Nasal cavity respiratory epithelium epithelial cell of viscerocranial mucosa (primary cell): ENCODE data around the gene OGDH. TPM values are rescaled to one million over a fixed set of nuclear protein-coding genes. Genes with fewer than 3 reads are reported as not detected.

Source experiments
- total RNA-seq: library from RNA; depleted of rRNA; stranded (reverse); fragments of >200 nt; gene quantifications from 2 replicates; pipeline ENCODE4 v1.2.3, GENCODE V29; 2014

The OGDH gene
- total RNA-seq = 73.8 and 145 TPM in 2 replicates

DNA sequence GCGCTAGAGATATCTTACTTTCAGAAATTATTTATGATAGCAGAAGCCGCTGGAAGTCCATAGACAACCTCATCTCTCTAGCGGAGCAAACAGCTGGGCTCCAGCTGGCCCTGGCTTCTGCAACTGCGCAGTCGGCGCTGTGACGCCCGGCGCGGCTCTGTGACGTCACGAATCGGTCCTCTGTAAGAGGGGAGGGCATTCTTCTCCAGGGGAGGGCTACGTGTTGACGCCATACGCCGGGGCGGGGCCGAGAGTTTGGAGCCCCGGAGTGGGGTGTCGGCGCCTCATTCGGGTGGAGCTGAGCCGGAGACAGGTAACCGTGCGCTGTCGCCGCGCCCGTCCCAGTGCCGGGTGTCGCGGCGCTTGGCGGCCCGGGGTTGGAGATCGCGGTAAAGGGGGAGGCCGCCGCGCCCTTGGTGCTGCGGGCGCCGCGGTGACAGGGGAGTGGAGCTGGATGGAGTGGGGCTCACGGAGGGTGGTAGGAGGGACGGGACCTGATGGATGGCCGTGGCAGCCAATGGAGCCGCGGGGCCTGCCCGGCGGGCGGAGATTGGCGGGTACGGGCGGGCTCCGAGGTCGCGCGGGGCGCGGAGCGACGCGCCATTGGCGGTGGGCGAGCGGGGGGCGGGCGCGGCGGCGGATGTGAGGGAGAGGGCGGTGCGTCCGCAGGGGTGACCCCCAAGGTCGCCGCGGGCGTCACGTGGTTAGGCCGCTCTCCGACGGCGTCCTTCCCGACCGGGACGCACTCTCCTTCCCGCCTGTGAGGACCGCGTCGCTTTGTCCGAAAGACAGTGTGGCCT is at the start of gene OGDH:
TSS of gene OGDH (plus strand) at position 287 of the 800 bp plus-strand sequence. CDS start 17,717 bp downstream, outside the sequence.

DNA sequence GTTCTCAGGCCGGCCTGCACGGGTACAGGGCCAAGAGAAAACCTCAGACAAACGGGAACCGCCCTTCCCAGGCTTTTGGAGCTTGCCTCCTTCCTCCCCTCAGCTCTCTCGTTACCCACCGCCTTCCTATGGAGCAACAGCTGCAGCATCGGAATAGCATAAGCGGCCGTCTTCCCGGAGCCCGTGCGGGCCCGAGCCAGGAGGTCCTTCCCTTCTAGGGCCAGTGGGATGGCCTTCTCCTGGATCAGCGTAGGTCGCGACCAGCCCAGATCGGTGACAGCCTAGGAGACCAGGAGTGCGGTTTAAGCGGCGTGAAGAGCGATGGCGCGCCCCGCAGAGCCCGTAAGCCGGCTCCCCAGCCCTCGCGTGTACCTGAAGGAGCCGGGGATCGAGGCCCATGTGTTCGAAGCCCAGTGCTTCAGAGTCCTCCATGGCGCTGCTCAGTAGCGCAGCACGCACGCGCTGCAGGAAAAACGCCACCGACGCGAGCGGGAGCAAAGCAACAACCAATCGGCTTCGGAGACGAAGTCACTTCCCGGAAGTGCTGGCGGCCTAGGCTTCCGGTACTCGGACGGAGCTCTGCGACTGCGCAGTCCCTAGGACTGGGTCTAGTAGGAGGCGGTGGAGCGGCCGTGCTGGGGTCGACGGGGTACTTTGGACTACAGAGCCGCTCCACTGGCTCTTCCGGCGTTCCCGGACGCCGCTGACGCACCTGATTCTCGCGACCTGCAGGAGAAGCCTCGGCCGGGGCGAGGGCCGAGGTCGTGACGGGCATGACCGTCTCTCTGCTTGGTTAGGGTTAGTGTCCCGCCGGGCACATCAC is 32.8 kb upstream of the OGDH start, which contains the start of gene DDX56:
TSS of gene DDX56 (minus strand) at position 445 of the 823 bp plus-strand sequence. CDS start at position 432, 13 bp downstream.

DNA sequence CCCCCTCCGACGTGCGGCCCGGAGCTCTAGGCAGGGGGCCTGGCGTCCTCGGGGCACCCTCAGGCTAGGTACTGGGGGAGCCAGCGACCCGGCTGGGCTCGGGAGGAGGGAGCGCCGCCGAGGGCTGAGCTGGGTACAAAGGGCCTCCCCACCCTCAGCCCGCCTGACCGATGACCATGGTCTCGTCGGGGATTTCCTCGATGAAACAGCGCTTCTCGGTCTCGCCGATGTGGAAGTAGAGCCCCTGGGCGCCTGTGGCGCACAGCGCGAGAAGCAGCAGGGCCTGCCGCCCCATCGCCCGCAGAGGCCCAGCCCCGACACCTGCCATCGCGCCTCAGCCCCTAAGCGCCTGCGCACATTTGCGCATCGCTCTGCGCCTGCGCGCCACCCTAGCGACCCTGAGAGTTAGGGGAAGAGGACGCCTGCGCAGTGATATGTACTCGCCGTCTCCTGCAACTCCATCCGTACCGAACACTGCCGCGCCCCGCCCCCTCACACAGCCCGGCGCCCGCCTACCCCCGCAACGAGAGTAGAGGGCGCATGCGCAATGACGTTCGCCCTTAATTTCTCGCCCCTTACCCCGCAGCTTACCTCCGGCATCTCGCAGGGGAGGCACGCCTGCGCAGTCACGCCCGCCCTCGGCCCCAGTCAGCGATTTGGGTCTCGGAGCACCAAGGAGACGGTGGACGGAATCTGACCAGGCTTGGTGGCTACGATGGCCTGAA is 24.4 kb upstream of the OGDH start, which contains the start of gene TMED4:
TSS of gene TMED4 (minus strand) at position 353 of the 725 bp plus-strand sequence. CDS start at position 328, 25 bp downstream.

DNA sequence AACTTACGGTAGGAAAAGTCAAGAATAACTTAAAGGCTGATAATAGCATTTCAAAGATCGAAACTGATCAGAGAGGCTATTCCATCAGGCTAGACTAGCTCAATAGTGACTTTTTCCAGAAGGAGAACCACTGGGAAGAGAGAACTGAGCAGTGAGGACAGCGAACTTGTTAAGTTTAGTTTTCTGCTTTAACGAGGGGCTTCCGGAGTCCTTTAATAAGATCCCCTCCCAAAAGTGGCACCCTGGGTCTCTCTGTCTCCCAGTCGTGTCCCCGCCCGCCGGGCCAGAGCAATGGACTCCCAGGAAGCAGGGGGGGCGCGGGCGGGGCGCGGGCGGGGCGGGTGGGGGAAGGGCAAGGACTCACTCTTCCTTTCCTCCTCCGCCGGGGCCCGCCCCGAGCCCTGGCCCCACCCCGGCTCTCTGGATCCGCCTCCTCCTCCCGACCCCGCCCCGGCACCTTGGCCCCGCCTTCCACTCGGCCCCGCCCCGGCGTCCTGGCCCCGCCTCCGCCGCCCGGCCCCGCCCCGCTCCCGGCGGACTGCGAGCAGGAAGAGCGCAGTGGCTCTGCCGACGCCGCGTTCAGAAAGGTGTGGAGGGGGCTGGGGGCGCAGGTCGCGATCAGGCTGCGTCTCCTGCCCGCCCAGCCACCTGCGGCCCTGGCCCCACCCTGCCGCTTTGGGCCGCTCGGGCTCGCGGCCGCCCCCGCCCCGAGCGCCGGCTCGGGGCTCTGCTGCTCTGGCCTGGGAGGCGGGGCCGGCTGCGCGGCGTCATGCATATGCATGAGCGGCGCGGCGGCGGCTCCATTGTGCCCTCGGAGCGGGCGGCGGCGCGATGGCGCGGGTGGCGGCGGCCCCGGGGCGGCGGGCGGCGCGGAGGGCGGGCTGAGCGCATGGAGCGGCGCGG is 141.9 kb downstream of the OGDH start, which contains the start of gene ZMIZ2:
TSS of gene ZMIZ2 (plus strand) at position 803 of the 903 bp plus-strand sequence. CDS start 7,403 bp downstream, outside the sequence.

Other genes starting within 250 kb of the OGDH start
- 62.2 and 186 TPM in 2 replicates for gene NUDCD3, start 116.0 kb upstream of the OGDH start, total RNA-seq
- under 0.01 and 0.14 TPM in 2 replicates for gene NPC1L1, start 65.3 kb upstream of the OGDH start, total RNA-seq
- gene DDX56, start 32.7 kb upstream of the OGDH start, total RNA-seq = 63.7 and 74.5 TPM in 2 replicates
- gene TMED4, start 24.4 kb upstream of the OGDH start, total RNA-seq = 79.9 and 147 TPM in 2 replicates
- 4.8 and 14.2 TPM in 2 replicates for gene ZMIZ2, start 142.2 kb downstream of the OGDH start, total RNA-seq
- 1,496 and 1,621 TPM in 2 replicates for gene PPIA, start 190.1 kb downstream of the OGDH start, total RNA-seq
- 98.1 and 104 TPM in 2 replicates for gene H2AZ2, start 241.5 kb downstream of the OGDH start, total RNA-seq